CD4-positive, CD25-positive, alpha-beta regulatory T cell (primary cell): ENCODE results near the gene RXFP1. TPM values are rescaled to one million over a fixed set of nuclear protein-coding genes. Genes with fewer than 3 reads are reported as not detected.

Experiments
- ATAC-seq, 2 donors: fragments of 150-1000 bp; cut with Tn5 transposase; one replicate each; pipeline ENCODE4 v1.10.0; 2021; ENCODE audit warnings: low read depth in 2 of 2, moderate number of reproducible peaks in 2 of 2, moderate library complexity in 1 of 2
- DNase-seq, 3 donors: peaks; one replicate each; pipeline versions ENCODE4 v3.0.0 to v3.0.0-alpha.2; 2012 to 2022; ENCODE audit warnings: mixed read lengths in 1 of 3
- H3K27ac ChIP-seq: one replicate; pipeline ENCODE4 v1.7.0; 2013; ENCODE audit warnings: mild to moderate bottlenecking, low read length; ENCODE audit not compliant: insufficient read depth, poor library complexity, severe bottlenecking
- H3K27me3 ChIP-seq: one replicate; pipeline ENCODE4 v1.7.0; 2013; ENCODE audit warnings: low read length; ENCODE audit not compliant: control insufficient read depth, insufficient read depth
- H3K36me3 ChIP-seq: one replicate; pipeline ENCODE4 v1.7.0; 2013; ENCODE audit warnings: mild to moderate bottlenecking, low read length, moderate library complexity; ENCODE audit not compliant: control insufficient read depth, insufficient read depth
- H3K4me1 ChIP-seq: 2 replicates; pipeline ENCODE4 v1.7.0; 2013; ENCODE audit warnings: mild to moderate bottlenecking, low read length; ENCODE audit not compliant: insufficient read depth, control insufficient read depth, poor library complexity, severe bottlenecking
- H3K4me3 ChIP-seq: one replicate; pipeline ENCODE4 v1.7.0; 2013; ENCODE audit warnings: low read depth, mild to moderate bottlenecking, low read length, moderate library complexity
- H3K9me3 ChIP-seq, 2 experiments: 1 replicate in 1 of 2; 2 replicates in 1 of 2; pipeline ENCODE4 v1.7.0; 2013; ENCODE audit warnings: low read length in 2 of 2, mild to moderate bottlenecking in 1 of 2, moderate library complexity in 1 of 2; ENCODE audit not compliant: control insufficient read depth in 2 of 2
- H3K27ac Mint-ChIP-seq, 3 donors: one replicate each; pipeline ENCODE4 v1.8.0; 2020 to 2022; ENCODE audit warnings: mild to moderate bottlenecking in 3 of 3, mixed read lengths in 3 of 3, moderate library complexity in 2 of 3
- H3K27me3 Mint-ChIP-seq: one replicate; pipeline ENCODE4 v1.8.0; 2022; ENCODE audit warnings: mild to moderate bottlenecking, mixed read lengths
- H3K36me3 Mint-ChIP-seq: one replicate; pipeline ENCODE4 v1.8.0; 2020; ENCODE audit warnings: mixed read lengths
- H3K4me1 Mint-ChIP-seq, 4 donors: one replicate each; pipeline ENCODE4 v1.8.0; 2020 to 2022; ENCODE audit warnings: mixed read lengths in 4 of 4, mild to moderate bottlenecking in 1 of 4
- H3K4me3 Mint-ChIP-seq, 4 donors: one replicate each; pipeline ENCODE4 v1.8.0; 2020 to 2022; ENCODE audit warnings: mild to moderate bottlenecking in 4 of 4, mixed read lengths in 4 of 4, moderate library complexity in 3 of 4
- H3K9me3 Mint-ChIP-seq, 7 donors: one replicate each; pipeline ENCODE4 v1.8.0; 2020 to 2022; ENCODE audit warnings: mixed read lengths in 7 of 7, mild to moderate bottlenecking in 3 of 7, moderate library complexity in 2 of 7
- polyA plus RNA-seq, 4 donors: library from polyadenylated mRNA; unstranded; fragments of 300-500 nt; fragmentation: Illumina TruSeq; gene quantifications; one replicate each; pipeline ENCODE4 v1.2.3, GENCODE V29; 2021
- total RNA-seq: library from RNA; stranded (reverse); gene quantifications from one replicate; pipeline ENCODE4 v1.2.3, GENCODE V29; 2022

Gene RXFP1
- total and polyA plus RNA-seq, 5 donors from 2014 or later = not detected

DNA sequence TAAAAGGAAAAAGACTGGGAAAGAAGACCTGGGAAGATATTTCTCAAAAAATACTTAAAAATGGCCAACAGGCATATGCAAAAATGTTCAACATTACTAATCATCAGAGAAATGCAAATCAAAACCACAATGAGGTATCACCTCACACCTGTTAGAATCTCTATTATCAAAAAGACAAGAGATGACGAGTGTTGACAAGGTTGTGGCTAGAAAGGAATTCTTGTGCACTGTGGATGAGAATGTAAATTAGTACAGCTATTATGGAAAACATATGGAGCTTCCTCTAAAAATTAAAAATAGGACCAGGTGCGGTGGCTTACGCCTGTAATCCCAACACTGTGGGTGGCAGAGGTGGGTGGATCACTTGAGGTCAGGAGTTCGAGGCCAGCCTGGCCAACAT is 100.0 kb downstream of the RXFP1 start:
- H3K9me3 Mint-ChIP-seq = peaks cover 0 to 1% (median 0%) of the 10 kb centered on the region in 7 donors
- peaks cover 35% of the 10 kb centered on the region for H3K27me3 Mint-ChIP-seq
- Histone ChIP-seq H3K27ac (no peak overlapping the region), H3K27me3 (peaks cover 8% of the 10 kb centered on the region), H3K9me3 (no peaks in the 10 kb centered on the region), H3K36me3 (no peaks in the 10 kb centered on the region), H3K4me3 (no peak overlapping the region), H3K4me1 (no peaks in the 10 kb centered on the region)
- ATAC-seq = no peak
- no peak for DNase-seq
- H3K36me3 Mint-ChIP-seq = no peaks in the 10 kb centered on the region
- no peak overlapping the region for H3K4me3 Mint-ChIP-seq
- H3K27ac Mint-ChIP-seq = no peak overlapping the region
- no peaks in the 10 kb centered on the region for H3K4me1 Mint-ChIP-seq

DNA sequence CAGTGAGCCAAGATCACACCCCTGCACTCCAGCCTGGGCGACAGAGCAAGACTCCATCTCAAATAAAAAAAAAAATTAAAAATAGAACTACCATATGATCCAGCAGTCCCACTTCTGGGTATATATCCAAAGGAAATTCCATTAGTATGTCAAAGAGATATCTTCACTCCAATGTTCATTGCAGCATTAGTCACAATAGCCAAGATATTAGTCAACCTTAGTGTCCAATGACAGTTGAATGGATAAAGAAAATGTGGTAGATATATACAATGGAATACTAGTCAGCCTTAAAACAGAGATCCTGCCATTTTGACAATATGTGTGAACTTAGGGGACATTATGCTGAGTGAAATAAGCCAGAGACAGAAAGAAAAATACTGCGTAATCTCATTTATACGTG is 100.6 kb downstream of the RXFP1 start:
- no peak overlapping the region for H3K4me3 Mint-ChIP-seq
- Histone ChIP-seq H3K4me1 (no peaks in the 10 kb centered on the region), H3K4me3 (no peak overlapping the region), H3K27ac (no peak overlapping the region), H3K27me3 (peaks cover 8% of the 10 kb centered on the region), H3K9me3 (no peaks in the 10 kb centered on the region), H3K36me3 (no peaks in the 10 kb centered on the region)
- DNase-seq (no peak), ATAC-seq (no peak)
- no peak overlapping the region for H3K27ac Mint-ChIP-seq
- H3K36me3 Mint-ChIP-seq = no peaks in the 10 kb centered on the region
- H3K27me3 Mint-ChIP-seq = peaks cover 35% of the 10 kb centered on the region
- no peaks in the 10 kb centered on the region for H3K4me1 Mint-ChIP-seq
- peaks cover 0 to 1% (median 0%) of the 10 kb centered on the region in 7 donors for H3K9me3 Mint-ChIP-seq

DNA sequence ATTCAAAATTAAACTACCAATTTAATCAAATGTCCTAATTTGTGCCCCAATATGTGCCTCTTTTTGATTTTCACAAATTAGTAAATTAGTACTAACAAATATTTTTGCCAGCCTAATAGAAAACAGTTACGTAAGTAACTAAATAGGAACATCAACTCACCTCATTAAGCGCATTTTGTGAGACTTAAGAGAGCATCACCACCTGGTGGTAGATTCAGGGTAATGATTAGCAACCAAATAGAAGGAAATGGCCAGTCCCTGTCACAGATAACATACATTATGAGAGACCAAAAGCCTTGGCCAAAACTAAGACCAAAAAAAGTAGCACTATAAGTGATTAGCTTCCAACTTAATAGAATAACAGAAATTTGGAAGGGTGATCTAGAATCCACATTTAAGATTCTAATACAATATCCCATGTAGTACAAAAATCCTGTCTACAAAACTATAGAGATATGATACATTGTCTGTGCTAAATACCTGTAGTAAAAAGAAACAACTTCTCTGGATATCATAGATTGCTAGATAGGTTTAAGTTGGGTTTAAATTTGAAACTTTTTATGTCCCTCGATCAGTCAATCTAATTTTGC is 103.3 kb downstream of the RXFP1 start:
- peaks cover 26% of the 10 kb centered on the region for H3K27me3 Mint-ChIP-seq
- no peaks in the 10 kb centered on the region for H3K4me1 ChIP-seq
- no peak overlapping the region for H3K27ac Mint-ChIP-seq
- no peaks in the 10 kb centered on the region for H3K36me3 ChIP-seq
- peak in 2 of 3 donors; percentile 9 to 55 for DNase-seq
- H3K4me3 ChIP-seq = no peak overlapping the region
- H3K9me3 Mint-ChIP-seq = peaks cover 0 to 1% (median 0%) of the 10 kb centered on the region in 7 donors
- ATAC-seq = peak in 1 of 2 donors; percentile 48
- H3K9me3 ChIP-seq = no peaks in the 10 kb centered on the region
- no peaks in the 10 kb centered on the region for H3K4me1 Mint-ChIP-seq
- H3K27ac ChIP-seq = no peak overlapping the region
- H3K27me3 ChIP-seq = peaks cover 5% of the 10 kb centered on the region
- H3K4me3 Mint-ChIP-seq = no peak overlapping the region
- H3K36me3 Mint-ChIP-seq = no peaks in the 10 kb centered on the region

DNA sequence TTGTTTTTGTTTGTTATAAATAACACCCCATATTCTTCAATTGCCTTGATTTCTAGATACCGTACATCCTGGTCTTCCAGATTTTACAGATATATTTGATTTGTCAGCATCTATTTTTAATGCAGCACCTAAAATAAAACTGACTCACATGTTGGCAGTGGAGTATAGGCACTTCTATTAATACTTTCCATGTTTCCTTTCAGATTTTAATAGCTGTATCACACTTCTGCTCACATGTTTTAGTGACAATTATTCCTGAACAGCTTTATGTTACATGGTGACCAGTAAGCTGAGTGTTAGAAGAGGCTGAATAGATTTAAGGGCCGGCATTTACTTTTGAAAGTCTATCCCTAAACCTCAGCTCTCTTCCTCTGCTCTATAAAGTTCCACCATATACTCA is 103.9 kb downstream of the RXFP1 start:
- Histone ChIP-seq H3K27ac (no peak overlapping the region), H3K36me3 (no peaks in the 10 kb centered on the region), H3K9me3 (no peaks in the 10 kb centered on the region), H3K4me1 (no peaks in the 10 kb centered on the region), H3K27me3 (peaks cover 5% of the 10 kb centered on the region), H3K4me3 (no peak overlapping the region)
- Mint-ChIP-seq H3K4me3 (no peak overlapping the region), H3K27me3 (peaks cover 21% of the 10 kb centered on the region), H3K9me3 (no peaks in the 10 kb centered on the region), H3K36me3 (no peaks in the 10 kb centered on the region), H3K4me1 (no peaks in the 10 kb centered on the region), H3K27ac (no peak overlapping the region)
- DNase-seq (no peak), ATAC-seq (no peak)

DNA sequence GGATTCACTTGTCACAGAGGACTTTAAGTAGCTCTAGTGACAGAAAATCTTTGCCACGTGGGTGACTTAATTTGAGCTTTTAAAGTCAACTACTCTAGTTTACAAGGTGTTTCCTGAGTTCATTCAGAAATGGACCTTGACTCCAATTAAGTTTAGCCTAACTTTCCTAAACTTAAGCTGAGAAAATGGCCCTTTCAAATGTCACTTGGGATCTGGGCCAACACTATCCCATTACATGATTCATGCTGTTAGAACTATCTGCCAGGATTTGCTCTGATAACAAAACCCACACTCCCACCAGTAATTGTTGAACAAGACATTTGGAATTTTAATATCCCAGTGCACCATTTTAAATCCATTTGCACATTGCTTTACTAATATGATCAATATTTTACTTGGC is 109.2 kb downstream of the RXFP1 start:
- ATAC-seq = no peak
- H3K27me3 ChIP-seq = peaks cover 1% of the 10 kb centered on the region
- H3K4me1 Mint-ChIP-seq = peaks cover 0 to 4% (median 0%) of the 10 kb centered on the region in 4 donors
- H3K27ac Mint-ChIP-seq = no peak overlapping the region
- no peak overlapping the region for H3K4me3 Mint-ChIP-seq
- H3K36me3 Mint-ChIP-seq = no peaks in the 10 kb centered on the region
- no peaks in the 10 kb centered on the region for H3K36me3 ChIP-seq
- no peaks in the 10 kb centered on the region for H3K9me3 ChIP-seq
- no peak overlapping the region for H3K27ac ChIP-seq
- DNase-seq = no peak
- no peaks in the 10 kb centered on the region for H3K4me1 ChIP-seq
- peaks cover 5% of the 10 kb centered on the region for H3K27me3 Mint-ChIP-seq
- H3K9me3 Mint-ChIP-seq = no peaks in the 10 kb centered on the region
- H3K4me3 ChIP-seq = no peak overlapping the region

DNA sequence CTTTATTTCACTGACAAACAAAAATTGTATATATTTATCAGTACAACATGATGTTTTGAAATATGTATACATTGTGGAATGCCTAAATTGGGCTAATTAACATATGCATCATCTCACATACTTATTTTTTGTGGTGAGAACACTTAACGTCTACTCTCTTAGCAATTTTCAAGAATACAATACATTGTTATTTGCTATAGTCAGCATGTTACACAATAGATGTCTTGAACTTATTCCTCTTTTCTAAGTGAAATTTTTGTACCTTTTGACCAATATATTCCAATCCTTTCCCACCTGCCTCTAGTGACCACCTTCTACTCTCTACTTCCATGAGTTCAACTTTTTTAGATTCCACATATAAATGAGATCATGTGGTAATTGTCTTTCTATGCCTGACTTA is 114.9 kb downstream of the RXFP1 start:
- Histone ChIP-seq H3K36me3 (no peaks in the 10 kb centered on the region), H3K4me3 (no peak overlapping the region), H3K27ac (no peak overlapping the region), H3K9me3 (no peaks in the 10 kb centered on the region), H3K27me3 (peaks cover 4% of the 10 kb centered on the region), H3K4me1 (no peaks in the 10 kb centered on the region)
- ATAC-seq (no peak), DNase-seq (no peak)
- no peak overlapping the region for H3K27ac Mint-ChIP-seq
- H3K4me3 Mint-ChIP-seq = no peak overlapping the region
- peaks cover 0 to 4% (median 0%) of the 10 kb centered on the region in 4 donors for H3K4me1 Mint-ChIP-seq
- H3K36me3 Mint-ChIP-seq = no peaks in the 10 kb centered on the region
- H3K9me3 Mint-ChIP-seq = no peaks in the 10 kb centered on the region
- peaks cover 18% of the 10 kb centered on the region for H3K27me3 Mint-ChIP-seq

DNA sequence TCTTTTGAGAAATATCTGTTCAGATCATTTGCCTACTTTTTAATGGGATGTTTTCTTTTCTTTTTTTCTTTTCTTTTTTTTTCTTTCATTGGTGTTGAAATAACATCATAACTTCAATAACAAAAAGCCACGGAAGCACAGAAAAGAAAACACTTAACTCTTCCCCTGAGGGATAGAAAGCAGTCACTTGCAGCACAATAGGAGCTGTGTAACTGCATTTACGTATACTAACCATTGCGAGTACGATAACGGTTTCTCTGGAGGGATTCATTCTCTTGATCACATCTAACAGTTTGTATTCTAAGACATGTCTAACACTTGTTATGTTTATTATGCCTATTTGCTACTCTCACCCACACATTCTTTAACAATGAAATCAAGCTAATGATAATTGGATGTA is 122.7 kb downstream of the RXFP1 start:
- no peaks in the 10 kb centered on the region for H3K36me3 Mint-ChIP-seq
- Histone ChIP-seq H3K4me1 (no peaks in the 10 kb centered on the region), H3K27ac (no peak overlapping the region), H3K36me3 (no peaks in the 10 kb centered on the region), H3K4me3 (no peak overlapping the region), H3K9me3 (no peaks in the 10 kb centered on the region), H3K27me3 (peaks cover 2% of the 10 kb centered on the region)
- ATAC-seq = no peak
- no peak overlapping the region for H3K27ac Mint-ChIP-seq
- peaks cover 0 to 3% (median 0%) of the 10 kb centered on the region in 7 donors for H3K9me3 Mint-ChIP-seq
- peaks cover 20% of the 10 kb centered on the region for H3K27me3 Mint-ChIP-seq
- H3K4me1 Mint-ChIP-seq = no peaks in the 10 kb centered on the region
- no peak overlapping the region for H3K4me3 Mint-ChIP-seq
- DNase-seq = no peak

DNA sequence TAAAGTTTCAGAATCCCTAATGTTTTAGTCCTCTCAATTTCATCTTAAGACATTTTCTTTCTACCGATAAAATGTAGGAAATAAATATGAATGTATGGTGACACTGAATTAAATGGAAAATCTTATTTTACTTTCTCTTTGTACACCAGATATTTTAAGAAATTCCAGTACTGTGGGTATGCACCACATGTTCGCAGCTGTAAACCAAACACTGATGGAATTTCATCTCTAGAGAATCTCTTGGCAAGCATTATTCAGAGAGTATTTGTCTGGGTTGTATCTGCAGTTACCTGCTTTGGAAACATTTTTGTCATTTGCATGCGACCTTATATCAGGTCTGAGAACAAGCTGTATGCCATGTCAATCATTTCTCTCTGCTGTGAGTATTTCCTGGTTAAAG is 123.1 kb downstream of the RXFP1 start:
- Mint-ChIP-seq H3K4me3 (no peak overlapping the region), H3K27me3 (peaks cover 22% of the 10 kb centered on the region), H3K9me3 (peaks cover 0 to 3% (median 0%) of the 10 kb centered on the region in 7 donors), H3K4me1 (peaks cover 0 to under 1% (median 0%) of the 10 kb centered on the region in 4 donors), H3K36me3 (no peaks in the 10 kb centered on the region), H3K27ac (no peak overlapping the region)
- Histone ChIP-seq H3K36me3 (no peaks in the 10 kb centered on the region), H3K4me3 (no peak overlapping the region), H3K27me3 (peaks cover 5% of the 10 kb centered on the region), H3K9me3 (no peaks in the 10 kb centered on the region), H3K4me1 (no peaks in the 10 kb centered on the region), H3K27ac (no peak overlapping the region)
- DNase-seq = no peak
- no peak for ATAC-seq
